Measurements from ENCODE around the gene NPAS3.

The NPAS3 gene

DNA sequence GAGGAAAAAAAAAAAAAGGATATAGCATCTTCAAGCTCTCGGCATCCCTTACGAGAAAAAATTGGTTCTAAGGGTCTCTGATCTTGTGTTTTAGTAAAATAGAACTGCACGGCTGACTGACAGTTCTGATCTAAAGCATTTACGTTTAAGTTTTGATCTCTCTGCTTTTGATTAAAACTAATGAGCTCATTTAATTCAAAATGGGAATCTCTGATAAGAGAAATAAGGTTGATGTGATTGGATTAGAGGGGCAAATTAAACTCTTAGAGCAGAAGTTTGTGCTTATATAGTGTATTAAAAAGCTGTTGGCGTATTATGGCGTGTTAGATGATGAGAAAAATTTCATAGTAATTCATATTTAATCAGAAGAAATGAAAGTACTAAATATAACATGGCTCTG, 794.6 kb downstream of the NPAS3 start:
- DNase-seq, result no peak

DNA sequence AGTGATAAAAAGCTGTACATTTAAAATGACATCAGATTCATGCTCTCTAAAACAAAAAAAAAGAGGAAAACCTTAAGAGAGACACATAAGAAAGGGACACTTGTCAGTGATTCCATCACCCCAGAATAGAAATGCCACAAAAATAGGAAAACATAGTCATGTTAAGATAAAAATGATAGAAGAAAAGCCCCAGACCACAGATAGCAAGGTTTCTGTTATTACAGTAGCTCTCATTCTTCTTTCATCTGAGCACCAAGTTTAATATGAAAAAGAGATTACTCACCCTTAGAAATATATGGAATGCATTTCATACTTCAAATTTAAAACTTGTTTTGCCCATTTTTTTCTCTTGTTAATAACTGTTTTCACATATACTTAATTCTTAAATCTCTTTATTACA, 795.0 kb downstream of the NPAS3 start:
- no peak for DNase-seq

DNA sequence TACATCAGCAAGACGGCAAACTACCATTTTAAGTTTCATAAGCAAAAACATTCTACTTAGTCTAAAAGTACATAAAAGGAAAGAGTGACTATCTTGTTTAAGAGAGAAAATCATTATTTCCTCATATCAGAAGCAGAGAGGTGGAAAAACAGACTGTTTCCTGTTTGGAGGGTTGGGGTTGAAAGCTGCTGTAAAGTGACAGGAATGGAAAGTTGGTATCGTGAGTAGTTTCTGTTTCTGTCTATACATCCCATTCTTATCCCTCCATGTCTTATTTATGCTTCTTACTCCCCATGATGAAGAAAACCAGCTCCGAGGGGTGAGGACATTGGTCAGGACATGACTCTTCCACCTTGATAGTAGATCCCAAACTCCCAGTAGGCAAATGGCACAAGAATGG, 795.7 kb downstream of the NPAS3 start:
- no peak for DNase-seq

GRCh38 chr14:33736299-33736825, 797.7 kb downstream of the NPAS3 start:
- no peak for DNase-seq

GRCh38 chr14:33736979-33737378, 798.3 kb downstream of the NPAS3 start:
- no peak for DNase-seq

- no peak for DNase-seq
Measured at GRCh38 chr14:33737446-33737845, 798.8 kb downstream of the NPAS3 start.

DNA sequence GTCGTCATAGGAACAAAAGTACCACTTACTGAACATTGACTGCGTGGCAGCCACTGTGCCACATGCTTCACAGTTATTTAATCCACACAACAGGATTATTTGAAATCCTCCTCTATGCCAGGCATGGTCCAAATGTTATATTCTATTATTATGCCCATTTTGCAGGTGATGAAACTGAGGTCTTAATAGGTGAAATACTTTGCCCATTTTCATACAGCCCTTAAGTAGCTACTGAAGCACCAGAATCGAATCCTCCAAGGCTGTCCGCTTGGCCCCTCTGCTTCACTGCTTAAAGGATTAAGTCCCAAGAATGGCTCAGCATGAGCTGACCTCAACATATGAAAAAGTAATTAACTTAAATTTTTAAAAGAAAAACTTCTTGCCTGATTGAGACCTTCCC, 799.4 kb downstream of the NPAS3 start:
- no peak for DNase-seq

- DNase-seq, result no peak
Measured at GRCh38 chr14:33738491-33738890, 799.8 kb downstream of the NPAS3 start.

- DNase-seq, result no peak
Measured at GRCh38 chr14:33740531-33740930, 801.9 kb downstream of the NPAS3 start.

DNA sequence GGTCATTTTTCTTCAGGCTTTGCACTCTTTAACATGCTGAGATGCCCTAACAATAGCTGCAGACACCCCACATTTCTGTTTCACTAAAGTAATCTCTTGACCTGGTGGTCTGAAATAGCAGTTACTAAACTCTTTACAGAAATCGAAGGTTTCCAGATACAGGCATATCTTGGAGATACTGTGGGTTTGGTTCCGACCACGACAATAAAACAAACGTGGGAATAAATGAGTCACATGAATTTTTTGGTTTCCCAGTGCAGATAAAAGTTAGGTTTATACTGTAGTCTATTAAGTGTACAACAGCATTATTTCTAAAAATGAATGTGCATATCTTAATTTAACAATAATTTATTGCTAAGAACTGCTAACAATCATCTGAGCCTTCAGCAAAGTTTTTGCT, 803.5 kb downstream of the NPAS3 start:
- no peak for DNase-seq

DNA sequence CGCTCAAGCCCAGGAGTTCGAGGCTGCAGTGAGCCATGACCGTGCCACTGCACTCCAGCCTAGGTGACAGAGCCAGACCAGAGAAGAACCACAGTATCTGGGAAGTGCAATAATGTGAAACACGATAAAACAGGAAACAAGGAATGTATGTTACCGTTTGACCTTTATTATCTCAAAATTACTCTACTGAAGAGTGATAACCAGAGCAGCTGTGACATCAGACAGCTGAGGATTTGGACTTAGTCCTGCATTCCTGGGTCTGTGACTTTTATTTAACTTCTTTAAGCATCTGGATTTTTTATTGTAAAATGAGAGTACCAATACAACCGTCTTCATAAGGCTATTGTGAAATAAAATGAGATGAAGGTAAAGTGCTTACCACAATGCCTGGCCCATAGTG, 806.5 kb downstream of the NPAS3 start:
- DNase-seq, result no peak

DNA sequence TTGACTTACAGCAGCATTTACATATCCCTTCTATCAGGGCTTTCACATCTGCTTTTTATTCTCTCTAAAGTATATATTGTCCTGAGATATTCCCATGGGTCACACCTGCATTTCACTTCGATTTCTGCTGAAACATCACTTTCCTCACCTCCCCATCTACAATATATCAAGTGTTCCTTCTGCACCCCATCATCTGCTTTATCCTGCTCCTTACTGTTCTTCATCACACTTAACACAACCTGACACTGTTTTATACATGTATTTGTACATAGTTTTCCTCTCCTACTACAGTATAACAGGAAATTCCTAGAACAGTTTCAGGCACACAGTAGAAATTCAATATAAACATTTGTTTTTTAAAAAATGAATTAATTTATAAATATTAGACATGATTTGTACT, 809.1 kb downstream of the NPAS3 start:
- no peak for DNase-seq

- no peak for DNase-seq
Measured at GRCh38 chr14:33754261-33754660, 815.6 kb downstream of the NPAS3 start.

DNA sequence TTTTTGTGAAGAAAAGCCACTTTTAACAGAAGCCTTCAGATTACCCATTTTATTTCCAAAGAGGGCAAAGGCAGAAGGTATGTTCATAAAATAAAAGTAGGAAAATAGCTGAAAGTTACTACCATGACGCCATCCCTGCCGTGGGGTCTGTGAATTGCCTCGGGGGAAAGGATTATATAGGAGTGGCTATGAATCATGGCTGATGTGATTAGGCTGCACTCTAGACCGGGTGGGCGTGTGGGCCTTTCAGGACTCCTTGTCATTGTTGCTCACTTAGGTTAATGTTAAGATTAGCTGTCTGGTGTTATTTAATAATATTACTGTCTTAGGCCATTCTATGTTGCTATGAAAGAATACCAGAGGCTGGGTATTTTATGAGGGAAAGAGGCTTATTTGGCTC, 816.7 kb downstream of the NPAS3 start:
- DNase-seq, result no peak

DNA sequence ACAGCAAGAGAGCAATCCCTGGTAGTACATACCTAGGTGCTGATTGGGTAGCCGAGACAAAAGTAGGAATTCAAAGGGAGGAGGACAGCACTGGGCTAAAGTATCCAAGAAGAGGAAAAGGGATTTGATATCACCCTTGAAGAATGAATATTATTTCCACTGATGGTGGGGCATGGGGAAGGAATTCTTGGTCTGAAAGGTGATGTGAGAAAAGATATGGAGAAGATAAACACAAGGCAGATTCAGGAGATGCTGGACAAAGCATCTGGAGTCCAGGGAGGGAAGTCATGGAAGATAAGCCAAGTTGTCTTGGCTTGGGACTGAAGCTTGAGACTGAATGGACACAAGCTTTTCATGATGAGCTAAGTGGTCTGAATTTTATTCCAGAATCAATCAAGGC, 818.2 kb downstream of the NPAS3 start:
- no peak for DNase-seq

- no peak for DNase-seq
Measured at GRCh38 chr14:33758547-33758946, 819.9 kb downstream of the NPAS3 start.

DNA sequence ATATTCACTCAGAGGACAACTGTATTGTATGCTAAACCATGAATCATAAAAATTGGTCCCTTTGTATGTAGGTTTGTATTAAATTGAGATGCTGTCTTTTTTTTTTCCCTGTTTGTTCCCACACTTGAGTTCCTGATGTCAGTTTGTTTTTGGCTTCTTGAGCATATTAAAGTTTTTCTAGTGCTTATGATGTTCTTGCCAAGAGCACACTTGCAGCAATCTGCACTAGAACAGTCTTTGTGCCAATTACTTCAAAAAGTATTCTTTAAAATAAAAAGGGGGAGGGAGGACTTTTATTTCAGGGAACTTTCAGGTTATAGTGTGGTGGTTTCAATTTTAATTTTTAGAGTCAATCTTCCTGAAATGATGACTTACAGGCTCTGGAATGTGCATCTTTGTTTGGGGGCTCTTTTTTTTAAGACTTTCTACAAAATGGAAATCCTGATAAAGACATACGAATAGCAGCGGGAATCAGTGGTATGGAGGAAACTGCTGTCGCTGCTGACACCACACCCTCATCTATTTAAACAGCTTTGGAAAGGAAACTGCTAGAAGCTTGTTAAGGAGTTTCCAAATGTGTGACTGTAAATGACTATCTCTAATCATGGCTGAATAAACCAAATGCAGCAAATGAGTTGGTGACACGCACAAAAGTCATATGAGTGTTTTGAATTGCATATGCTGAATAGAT, 823.6 kb downstream of the NPAS3 start:
- DNase-seq, result no peak

DNA sequence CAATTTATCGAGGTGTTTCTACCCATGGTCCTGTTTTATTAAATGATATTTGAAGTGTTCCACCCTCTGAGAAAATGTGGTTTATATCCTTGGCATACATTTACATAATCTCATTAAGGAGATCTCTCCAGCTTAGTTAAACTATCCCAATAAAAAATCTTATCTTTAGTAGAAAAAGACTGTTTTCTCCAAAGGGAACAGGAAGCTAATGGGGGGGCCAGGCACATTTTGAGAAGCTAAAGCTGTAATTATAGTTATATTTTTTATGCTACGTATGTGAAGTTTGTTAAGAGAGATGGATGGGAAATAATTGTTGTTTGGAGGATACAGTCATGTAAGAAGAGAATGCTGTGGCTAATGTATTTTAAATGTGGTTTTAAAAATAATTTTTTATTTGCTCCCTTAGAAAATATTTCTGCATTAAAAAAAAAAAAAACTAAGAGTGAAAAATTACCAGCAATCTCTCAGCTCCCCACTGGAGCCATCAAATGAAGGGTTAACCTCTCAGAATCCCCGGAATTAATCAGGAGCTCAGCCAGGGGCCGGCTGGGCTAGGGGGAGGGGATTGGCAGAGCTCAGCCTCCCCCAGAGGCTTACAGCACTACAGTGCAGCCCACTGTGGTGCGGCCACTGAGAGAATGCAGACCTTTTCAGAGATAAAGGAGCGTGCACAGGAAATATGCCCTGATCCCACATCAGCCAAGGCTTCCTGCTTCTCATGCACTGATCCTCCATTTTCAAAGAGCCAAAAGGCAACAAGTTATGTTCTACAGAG, 826.4 kb downstream of the NPAS3 start:
- DNase-seq, result no peak

DNA sequence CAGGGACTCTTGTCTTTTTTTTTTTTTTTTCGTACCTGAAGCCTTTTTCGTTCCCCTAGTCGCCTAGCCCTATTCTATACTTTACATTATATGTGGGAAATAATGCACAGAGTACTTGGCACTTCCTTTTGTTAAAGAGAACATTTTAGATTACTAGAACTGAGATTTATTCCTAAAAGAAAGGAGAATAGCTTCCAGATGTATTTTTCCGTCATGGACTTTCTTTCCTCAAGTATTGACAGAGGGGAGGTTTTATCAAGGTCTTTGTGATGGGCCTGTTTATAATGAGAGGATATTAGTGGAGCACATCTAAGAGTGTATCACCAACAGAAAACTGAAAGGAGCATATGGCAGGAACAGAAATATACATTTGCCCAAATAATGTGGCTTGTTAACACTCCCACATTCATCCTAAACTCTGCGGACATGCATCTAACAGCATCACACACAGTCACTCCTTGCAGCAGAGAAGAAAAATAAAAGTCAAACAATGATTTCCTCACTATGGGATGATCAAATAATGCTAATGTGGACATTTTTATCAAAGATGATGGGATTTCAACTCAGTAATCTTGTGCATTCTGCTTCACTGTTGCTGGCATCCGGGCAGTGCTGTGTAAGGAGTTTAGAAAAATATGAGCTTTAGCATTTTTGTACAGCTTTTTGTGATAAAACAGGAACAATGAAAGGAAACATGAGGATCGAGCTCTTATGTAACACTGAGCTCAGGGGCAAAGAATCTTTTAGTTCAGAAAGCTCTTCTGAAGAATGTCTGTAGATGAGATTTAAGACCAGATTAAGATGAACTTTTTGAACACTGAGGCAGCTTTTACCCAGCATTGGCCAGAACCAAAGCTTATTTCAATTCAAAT, 829.1 kb downstream of the NPAS3 start:
- no peak for DNase-seq

DNA sequence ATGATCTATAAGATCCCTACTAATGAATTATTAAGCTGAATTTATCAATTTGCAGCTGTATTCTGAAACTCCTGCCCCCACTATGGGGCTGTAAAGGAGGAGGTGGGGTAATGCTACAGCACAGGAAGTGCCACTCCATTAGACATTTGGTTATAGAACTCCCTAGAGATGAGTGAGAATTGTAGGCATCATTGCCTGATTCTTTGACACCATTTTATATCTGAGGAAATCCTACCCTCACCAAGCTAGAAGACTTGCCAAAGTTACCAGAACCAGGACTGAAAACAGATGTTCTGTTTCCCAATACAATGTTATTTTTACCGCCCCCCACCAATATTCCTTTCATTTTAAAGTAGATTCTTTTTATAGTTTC, 829.8 kb downstream of the NPAS3 start:
- no peak for DNase-seq

DNA sequence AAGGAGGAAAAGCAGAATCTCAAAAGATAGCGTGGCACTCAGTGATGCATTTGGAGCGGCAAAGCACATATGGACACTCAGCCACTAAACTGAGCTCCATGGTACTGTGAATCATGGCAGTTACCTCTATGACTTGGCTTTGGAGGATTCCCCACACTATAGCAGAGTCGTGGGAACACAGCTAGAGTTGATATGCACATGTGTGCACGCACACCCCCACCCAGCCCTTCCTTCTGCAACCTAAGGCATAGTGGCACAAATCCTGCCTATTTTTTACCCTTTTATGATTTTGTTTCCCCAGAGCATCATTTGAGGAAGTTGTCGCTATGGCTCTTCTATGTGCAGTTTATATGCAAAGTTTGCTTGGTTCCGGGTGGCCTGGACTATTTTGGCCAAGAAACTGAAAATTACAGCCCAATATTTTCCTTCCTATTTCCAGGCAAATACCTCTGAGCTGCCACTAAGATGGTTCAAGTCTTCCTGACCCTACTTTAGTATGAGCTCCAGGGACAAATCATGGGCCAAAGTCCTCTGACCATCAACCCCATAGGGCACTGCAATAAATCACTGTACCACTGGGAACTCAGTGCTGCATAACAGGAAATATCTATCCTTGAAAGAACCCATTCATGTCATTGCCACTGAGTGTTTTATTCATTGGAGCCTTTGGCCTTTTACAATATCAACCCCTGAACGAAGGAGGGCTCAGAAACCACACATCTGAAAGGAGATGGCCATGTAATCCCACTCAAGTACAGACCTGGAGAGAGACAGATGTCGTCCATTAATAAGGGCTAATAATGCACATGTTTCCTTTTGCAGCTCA, 834.7 kb downstream of the NPAS3 start:
- no peak for DNase-seq

DNA sequence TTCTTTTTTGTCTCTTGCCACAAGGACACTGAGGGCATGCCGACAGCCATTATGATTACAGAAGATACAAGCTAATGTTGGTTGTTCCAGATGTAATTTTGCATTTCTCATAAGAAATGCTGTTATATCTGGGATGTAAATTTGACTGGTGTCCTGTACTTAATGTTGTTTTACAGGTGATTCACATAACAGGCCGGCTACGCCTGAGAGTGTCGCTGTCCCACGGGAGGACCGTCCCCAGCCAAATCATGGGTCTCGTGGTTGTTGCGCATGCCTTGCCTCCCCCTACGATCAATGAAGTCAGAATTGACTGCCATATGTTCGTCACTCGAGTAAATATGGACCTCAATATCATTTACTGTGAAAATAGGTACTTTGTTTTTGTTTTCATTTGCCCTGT, 835.5 kb downstream of the NPAS3 start:
- no peak for DNase-seq
